GM19023 (cell line): ENCODE data around the gene PDLIM4.
A peak's percentile ranks its signal among the peaks of the same experiment; 100 is the strongest.

ENCODE experiments used
- ATAC-seq: cut with Tn5 transposase; IDR thresholded peaks from one replicate; pipeline ENCODE4 v1.9.1; 2021; ENCODE audit warnings: mild to moderate bottlenecking, moderate library complexity; ENCODE audit not compliant: unreplicated experiment

Gene PDLIM4

GRCh38 chr5:132281856-132282614 lies 24.5 kb downstream of the PDLIM4 start:
- ATAC-seq = no peak

DNA sequence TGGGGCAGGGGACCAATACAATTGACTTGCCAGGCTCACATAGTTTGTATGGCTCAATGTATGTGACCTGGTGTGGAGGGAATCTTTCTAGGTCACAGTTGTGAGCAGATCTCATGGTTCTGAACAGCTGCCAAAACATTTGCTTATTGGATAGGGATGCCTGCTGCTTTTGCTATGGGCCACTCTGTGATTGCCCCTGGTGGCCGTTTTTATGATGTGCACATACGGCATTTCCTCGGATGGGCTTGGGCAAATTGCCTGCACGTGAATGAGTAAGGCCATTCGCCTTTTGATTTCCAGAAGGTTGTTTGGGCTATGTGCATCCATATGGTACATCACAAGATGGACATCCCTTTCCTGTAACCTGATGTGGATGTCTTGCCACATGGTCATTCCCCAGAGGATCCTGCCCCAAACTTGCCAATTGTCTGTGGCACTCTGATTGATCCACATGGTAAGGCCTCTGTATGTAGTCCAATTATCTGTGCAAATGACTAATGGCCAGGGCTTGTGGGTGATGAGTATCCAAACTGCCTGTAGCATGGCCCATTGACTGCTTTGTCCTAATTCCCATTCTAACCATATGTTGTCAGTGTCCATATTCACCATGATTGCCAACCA lies 26.0 kb downstream of the PDLIM4 start:
- ATAC-seq = no peak

DNA sequence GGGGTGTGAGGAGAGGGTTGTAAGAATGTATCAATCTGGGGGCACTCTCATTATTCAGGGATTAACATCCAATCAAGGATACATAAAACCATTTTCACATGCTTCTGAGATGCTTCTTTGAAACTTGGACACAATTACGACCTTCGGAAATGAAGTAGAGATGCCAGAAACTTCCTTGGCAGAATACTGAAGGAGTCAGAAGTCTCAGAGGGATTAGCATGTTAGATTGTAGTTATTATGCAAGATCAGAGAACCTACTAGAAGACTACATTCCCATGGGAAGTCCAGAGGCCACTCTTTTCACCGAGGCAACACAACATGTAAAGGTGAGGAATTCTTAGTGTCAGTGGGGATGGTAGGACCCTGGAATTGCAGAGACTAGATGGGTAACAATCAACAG lies 31.6 kb downstream of the PDLIM4 start:
- ATAC-seq = no peak

- ATAC-seq = no peak
Observed at GRCh38 chr5:132291026-132291425, 33.5 kb downstream of the PDLIM4 start.

DNA sequence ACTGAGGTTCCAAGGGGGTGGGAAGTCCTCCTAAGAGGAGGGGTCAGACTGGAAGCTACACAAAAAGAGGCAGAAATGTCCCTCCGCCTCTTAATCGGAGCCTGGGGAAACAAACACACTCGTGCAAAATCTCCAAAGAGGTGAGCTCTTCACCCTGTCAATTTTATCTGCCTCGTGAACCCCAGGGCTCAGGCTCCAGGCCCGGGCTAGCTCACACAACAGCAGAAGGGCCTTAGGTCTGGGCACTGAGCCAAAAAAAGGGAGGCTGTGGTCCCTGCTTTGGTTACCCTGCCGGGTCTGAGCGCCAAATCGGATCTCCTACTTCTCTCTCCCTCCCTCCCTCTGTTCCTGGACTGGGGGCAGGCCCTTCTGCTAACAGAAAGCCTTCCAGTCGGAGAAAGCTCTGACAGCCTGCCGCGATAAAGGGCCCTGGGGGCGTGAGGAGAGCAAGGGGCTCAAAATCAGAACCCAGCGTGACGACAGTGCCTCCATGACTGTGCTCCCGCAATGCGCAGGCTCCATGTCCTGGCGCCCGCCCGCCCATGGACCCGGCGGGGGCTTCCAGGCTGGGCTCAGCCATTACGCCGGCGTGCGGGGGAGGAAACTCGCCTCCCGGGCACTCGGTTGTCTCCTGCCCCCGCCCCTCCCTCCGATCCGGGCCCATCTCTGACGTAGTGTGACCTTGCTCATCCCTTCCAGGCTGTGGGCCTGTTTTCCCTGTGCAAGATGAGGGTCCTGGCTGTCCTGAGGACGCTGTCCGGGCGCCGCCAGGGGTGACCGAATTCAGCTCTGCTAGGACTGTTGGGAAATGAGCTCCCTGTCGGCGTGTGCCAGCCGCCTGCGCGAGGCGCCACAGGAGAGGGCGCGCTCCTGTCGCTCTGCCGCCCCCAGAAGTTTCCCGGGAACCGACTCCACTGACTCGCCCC lies 35.8 kb downstream of the PDLIM4 start:
- ATAC-seq = peak; percentile 39

DNA sequence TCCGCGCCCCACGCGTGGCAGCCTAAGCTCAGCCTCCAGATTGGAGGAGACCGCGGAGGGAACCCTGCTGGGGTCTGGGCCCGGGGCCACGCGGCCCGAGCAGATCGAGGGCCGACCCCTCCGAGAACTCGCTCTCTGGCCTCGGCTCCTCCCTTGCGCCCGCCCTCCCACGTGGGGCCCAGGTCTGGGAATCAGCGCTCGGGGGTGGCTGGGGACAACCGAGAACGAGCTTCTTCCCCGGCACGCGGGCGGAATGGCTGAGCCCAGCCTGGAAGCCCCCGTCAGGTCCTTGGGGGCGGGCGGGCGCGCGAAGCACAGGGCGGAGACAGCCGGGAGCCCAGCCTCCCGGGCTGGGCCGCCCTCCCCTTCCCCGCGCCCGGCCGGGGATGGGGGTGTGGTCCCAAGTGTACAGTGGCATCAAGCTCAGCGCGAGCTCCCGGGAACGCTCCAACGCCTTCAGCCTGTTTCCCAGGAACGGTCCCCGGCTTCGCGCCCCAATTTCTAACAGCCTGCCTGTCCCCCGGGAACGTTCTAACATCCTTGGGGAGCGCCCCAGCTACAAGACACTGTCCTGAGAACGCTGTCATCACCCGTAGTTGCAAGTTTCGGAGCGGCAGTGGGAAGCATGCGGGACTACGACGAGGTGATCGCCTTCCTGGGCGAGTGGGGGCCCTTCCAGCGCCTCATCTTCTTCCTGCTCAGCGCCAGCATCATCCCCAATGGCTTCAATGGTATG lies 36.7 kb downstream of the PDLIM4 start, which contains the start of gene SLC22A4:
Gene SLC22A4, plus strand, starts transcription at position 403 of the 736 bp plus-strand sequence. Its CDS starts 223 bp downstream, at position 626.
- ATAC-seq = peak; percentile 75

DNA sequence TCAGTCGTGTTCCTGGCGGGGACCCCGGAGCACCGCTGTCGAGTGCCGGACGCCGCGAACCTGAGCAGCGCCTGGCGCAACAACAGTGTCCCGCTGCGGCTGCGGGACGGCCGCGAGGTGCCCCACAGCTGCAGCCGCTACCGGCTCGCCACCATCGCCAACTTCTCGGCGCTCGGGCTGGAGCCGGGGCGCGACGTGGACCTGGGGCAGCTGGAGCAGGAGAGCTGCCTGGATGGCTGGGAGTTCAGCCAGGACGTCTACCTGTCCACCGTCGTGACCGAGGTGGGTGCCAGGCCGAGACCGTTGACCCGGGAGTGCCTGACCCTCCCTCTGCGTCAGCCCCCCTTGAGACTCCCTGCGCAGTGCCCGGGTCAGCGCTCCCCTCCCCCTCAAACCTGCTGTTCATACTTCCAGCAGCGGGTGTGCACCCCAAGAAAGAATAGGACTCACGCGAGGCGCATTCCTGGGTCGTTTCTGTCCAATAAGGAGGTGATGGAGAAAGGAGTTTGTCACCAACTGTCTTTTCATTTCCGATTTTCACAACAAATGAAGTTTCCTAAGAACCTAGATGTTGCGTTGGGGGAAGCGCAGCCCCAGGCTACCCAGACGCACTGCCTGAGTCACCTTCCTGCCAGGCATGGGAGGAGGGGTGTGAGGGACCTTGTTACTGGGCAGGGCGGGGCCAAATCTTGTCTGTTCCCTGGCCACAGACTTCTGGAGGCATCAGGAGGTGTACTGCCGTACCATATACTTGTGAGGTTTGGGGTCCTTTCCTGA lies 37.4 kb downstream of the PDLIM4 start:
- ATAC-seq = peak; percentile 14

- no peak for ATAC-seq
Observed at GRCh38 chr5:132295505-132296411, 38.3 kb downstream of the PDLIM4 start.

GRCh38 chr5:132296412-132297016 lies 39.0 kb downstream of the PDLIM4 start:
- ATAC-seq = no peak

DNA sequence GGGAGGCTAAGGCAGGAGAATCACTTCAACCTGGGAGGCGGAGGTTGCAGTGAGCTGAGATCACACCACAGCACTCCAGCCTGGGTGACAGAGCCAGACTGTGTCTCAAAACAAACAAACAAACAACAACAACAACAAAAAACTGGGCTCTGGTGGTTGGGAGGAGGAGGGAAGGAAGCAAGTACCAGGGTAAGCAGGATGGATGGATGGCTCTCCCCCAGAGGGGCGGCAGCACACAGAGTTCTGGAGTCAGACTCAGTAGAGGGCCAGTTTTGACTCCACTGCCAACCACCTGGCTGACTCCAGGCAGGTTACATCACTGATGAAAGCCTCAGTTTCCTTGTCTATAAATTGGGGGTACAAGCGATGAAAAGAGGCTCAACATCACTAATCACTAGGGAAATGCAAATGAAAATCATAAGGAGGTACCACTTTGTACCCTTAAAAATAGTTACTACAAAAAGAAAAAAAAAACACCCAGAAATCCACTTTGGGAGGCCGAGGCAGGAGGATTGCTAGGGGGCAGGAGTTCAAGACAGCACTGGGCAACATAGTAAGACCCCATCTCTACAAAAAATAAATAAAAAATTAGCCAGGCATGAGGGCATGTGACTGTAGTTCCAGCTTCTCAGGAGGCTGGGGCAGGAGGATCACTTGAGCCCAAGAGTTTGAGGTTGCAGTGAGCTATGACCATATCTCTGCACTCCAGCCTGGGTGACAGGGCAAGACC lies 39.9 kb downstream of the PDLIM4 start:
- ATAC-seq = no peak

DNA sequence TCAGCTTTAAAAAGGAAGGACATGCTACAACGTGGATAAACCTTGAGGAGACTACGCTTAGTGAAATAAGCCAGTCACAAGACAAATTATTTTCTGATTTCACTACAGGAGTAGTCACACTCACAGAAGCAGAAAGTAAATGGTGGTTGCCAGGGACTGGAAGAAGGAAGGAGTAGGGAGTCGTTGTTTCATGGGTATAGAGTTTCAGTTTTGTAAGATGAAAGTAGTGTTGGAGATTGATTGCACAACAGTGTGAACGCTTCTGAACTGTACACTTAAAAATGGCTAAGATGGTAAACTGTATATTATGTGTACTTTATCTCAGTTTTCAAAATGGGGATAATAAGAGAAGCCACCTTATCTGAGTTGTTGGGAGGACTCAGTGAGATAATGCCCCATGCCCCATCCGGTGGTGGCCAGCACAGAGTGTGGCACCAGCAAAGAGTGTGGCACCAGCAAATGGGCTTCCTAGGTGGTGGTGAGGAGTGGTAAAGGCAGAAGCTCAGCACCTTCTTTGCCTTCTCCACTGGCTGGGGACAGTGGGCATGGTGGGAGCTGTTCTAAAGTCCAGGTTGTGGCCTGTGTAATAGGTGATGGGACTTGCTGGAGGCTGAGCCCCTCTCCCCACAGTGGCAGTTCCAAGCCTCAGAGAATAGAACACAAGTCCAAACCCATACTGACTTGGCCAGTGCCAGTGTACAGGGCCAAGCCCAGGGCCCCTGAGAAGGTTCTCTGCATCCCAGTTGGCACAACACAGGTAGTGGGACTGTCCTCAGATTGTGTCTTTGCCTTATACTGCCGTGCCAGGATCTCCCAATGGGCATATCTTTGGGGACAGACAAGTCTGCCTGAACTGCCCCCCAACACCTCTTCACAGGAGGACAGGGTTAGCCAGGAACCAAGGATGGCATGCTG lies 41.1 kb downstream of the PDLIM4 start:
- no peak for ATAC-seq

- no peak for ATAC-seq
Observed at GRCh38 chr5:132299917-132300316, 42.4 kb downstream of the PDLIM4 start.

- ATAC-seq = no peak
Observed at GRCh38 chr5:132300577-132301343, 43.3 kb downstream of the PDLIM4 start.

DNA sequence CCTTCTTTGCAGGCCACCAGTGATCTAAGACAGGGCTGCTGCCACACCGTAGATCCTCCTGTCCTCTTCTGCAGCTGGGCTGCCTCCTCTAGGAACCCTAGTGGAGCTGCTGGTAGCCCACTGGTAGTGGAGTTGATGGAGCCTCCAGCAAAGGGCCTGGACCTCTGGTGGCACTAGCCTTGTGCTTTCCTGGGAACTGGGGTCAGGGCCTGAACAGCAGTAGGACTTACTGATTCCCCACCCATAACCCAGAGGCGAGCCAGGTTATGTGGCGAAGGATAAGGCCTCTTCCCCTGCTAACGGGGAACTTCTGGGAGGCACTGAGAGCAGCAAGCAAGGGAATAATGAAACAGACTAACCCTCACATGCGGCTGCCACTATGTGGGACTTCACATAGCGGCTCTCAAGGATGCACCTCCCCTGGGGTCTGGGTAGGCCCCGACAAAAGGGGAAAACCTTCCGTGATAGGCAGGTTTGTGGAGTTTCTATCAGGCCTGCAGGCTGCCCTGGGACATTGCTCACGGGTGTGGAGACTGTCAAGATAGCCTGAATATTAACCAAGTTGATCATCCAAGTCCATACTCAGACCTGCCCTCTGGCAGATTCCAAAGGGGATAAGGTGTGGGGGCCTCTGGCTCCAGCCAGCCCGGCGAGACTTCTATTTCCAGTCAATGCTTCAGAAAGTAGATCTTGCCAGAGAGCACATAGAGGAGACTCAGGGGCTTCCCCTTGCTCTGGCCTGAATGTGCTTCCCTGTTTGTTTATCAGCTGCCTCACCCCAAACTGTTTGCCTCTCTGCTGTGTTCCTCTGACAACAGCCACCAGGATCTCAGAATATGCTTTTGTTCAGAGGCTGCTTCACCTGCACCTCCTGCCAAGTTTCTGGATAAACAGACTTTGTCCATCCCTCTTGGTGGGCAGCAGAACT lies 44.1 kb downstream of the PDLIM4 start:
- ATAC-seq = no peak

DNA sequence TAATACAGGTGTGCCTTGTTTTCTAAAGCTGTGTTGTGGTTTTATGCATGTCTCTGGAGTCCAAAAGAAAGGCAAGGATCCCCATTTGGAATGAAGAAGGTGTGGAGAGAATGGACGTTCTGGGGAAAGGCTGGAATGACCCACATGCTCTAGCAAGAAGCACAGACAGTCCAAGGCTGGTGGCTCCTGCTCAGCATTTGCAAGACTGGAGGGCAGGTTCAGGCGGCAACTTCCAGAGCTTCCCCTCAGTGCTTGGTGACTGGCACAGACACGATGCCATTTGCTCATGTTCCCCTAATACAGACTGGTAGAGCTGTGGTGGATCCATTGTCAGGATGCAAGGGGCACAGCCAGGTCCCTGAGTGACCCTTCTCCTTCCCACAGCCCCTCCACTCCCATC lies 44.9 kb downstream of the PDLIM4 start:
- ATAC-seq = no peak
